GM23338 (cell line): Measurements from ENCODE around the gene CDK11A. TPM values are rescaled to one million over a fixed set of nuclear protein-coding genes. Genes with fewer than 3 reads are reported as not detected.
"Not testable (repeated sequence)": the region's sequence is repeated elsewhere in the genome, so short reads cannot be mapped to it uniquely, and the experiment has no call there.

Source experiments
- ATAC-seq: fragments of 200-7000 bp; cut with Tn5 transposase; 3 replicates; pipeline ENCODE4 v1.9.1; 2020
- DNase-seq: peaks from one replicate; pipeline ENCODE4 v3.0.0-alpha.2; 2015; ENCODE audit warnings: low spot score
- H2AFZ ChIP-seq: fragments of 200-600 bp; sonication (generic); 2 replicates; pipeline ENCODE4 v1.8.0; 2016; ENCODE audit warnings: antibody characterized with exemption, mild to moderate bottlenecking, moderate library complexity
- H3F3A ChIP-seq: fragments of 200-600 bp; sonication (generic); replicated peaks from 2 replicates; pipeline ENCODE4 v1.8.0; 2017; ENCODE audit warnings: antibody characterized with exemption, mixed run types, low read depth
- H3K27ac ChIP-seq: fragments of 200-600 bp; sonication (generic); 2 replicates; pipeline ENCODE4 v1.6.1; 2016; ENCODE audit warnings: low read depth
- H3K27me3 ChIP-seq: fragments of 200-600 bp; sonication (generic); 2 replicates; pipeline ENCODE4 v1.8.0; 2016; ENCODE audit warnings: mild to moderate bottlenecking, mixed run types, moderate library complexity; ENCODE audit not compliant: insufficient read depth
- H3K36me3 ChIP-seq: fragments of 200-600 bp; sonication (generic); 2 replicates; pipeline ENCODE4 v1.8.0; 2016; ENCODE audit warnings: mild to moderate bottlenecking; ENCODE audit not compliant: insufficient read depth
- H3K4me1 ChIP-seq: fragments of 200-600 bp; sonication (generic); 2 replicates; pipeline ENCODE4 v1.8.0; 2016; ENCODE audit warnings: mild to moderate bottlenecking, moderate library complexity; ENCODE audit not compliant: insufficient read depth
- H3K4me2 ChIP-seq: fragments of 200-600 bp; sonication (generic); 2 replicates; pipeline ENCODE4 v1.7.1; 2017; ENCODE audit warnings: mixed run types
- H3K4me3 ChIP-seq: fragments of 200-600 bp; sonication (generic); 2 replicates; pipeline ENCODE4 v1.6.1; 2016; ENCODE audit warnings: mixed run types
- H3K79me2 ChIP-seq: fragments of 200-600 bp; sonication (generic); replicated peaks from 2 replicates; pipeline ENCODE4 v1.8.0; 2017; ENCODE audit warnings: mild to moderate bottlenecking; ENCODE audit not compliant: insufficient read depth
- H3K9me2 ChIP-seq: fragments of 200-600 bp; sonication (generic); 2 replicates; pipeline ENCODE4 v1.8.0; 2017; ENCODE audit not compliant: insufficient read depth
- H4K20me1 ChIP-seq: fragments of 200-600 bp; sonication (generic); replicated peaks from 2 replicates; pipeline ENCODE4 v1.8.0; 2017; ENCODE audit warnings: mild to moderate bottlenecking; ENCODE audit not compliant: insufficient read depth
- H3K27ac Mint-ChIP-seq: 2 replicates; pipeline ENCODE4 v1.8.0; 2020; ENCODE audit warnings: inconsistent platforms, mild to moderate bottlenecking, moderate library complexity, mixed read lengths
- H3K27me3 Mint-ChIP-seq: 3 replicates; pipeline ENCODE4 v1.8.0; 2022; ENCODE audit warnings: low read depth, mild to moderate bottlenecking, moderate library complexity, mixed read lengths, inconsistent platforms; ENCODE audit not compliant: insufficient read depth, poor library complexity
- H3K36me3 Mint-ChIP-seq: 3 replicates; pipeline ENCODE4 v1.8.0; 2021; ENCODE audit warnings: low read depth, mild to moderate bottlenecking, inconsistent platforms, moderate library complexity, mixed read lengths
- H3K4me1 Mint-ChIP-seq: 3 replicates; pipeline ENCODE4 v1.8.0; 2020; ENCODE audit warnings: mild to moderate bottlenecking, inconsistent platforms, mixed read lengths
- H3K4me3 Mint-ChIP-seq: 3 replicates; pipeline ENCODE4 v1.8.0; 2021; ENCODE audit warnings: moderate library complexity, mild to moderate bottlenecking, inconsistent platforms, mixed read lengths
- H3K9me3 Mint-ChIP-seq: 3 replicates; pipeline ENCODE4 v1.8.0; 2020; ENCODE audit warnings: moderate library complexity, mild to moderate bottlenecking, inconsistent platforms, mixed read lengths
- CREB1 ChIP-seq: fragments of 250-450 bp; sonication (Bioruptor Pico); IDR thresholded peaks from 2 replicates; pipeline ENCODE4 v1.5.0; 2020; ENCODE audit warnings: low read depth, mild to moderate bottlenecking, moderate library complexity
- EZH2phosphoT487 ChIP-seq: fragments of 200-600 bp; sonication (generic); IDR thresholded peaks from one replicate; pipeline ENCODE4 v1.8.1; 2018; ENCODE audit warnings: antibody characterized with exemption; ENCODE audit not compliant: unreplicated experiment
- NANOG ChIP-seq: IDR thresholded peaks from 2 replicates; pipeline ENCODE4 v1.6.1; 2016; ENCODE audit warnings: antibody characterized with exemption, borderline replicate concordance
- POLR2AphosphoS5 ChIP-seq: IDR thresholded peaks from 2 replicates; pipeline ENCODE4 v1.6.1; 2016; ENCODE audit warnings: antibody characterized with exemption, low read depth
- ZNF114 ChIP-seq: fragments of 250-450 bp; sonication (Bioruptor Pico); IDR thresholded peaks from 2 replicates; pipeline ENCODE4 v1.5.0; 2020; ENCODE audit warnings: mild to moderate bottlenecking, moderate library complexity
- ZNF331 ChIP-seq: fragments of 250-450 bp; sonication (Bioruptor Pico); IDR thresholded peaks from 2 replicates; pipeline ENCODE4 v1.5.0; 2020; ENCODE audit warnings: low read depth, mild to moderate bottlenecking, moderate library complexity
- long read RNA-seq: library from polyadenylated mRNA; unstranded; transcript quantifications from one replicate; pipeline ENCODE4 v2.0.0, GENCODE V29; 2020; ENCODE audit not compliant: unreplicated experiment
- polyA plus RNA-seq: library from polyadenylated mRNA; unstranded; fragments of >200 nt; fragmentation: Nextera tagmentation; extraction: Ambion mirVana; gene quantifications from 2 replicates; pipeline ENCODE4 v1.2.1, GENCODE V29; 2016
- total RNA-seq: library from RNA; depleted of rRNA; stranded (reverse); fragments of >200 nt; shearing (Covaris generic); gene quantifications from 2 replicates; pipeline ENCODE4 v1.2.3, GENCODE V29; 2014; rRNA removed
- TF ChIP-seq, protein P1 (sequence below): IDR thresholded peaks from 2 replicates; pipeline ENCODE4 v1.6.1; 2016; ENCODE audit warnings: antibody characterized with exemption
- TF ChIP-seq, protein P2 (sequence below), 2 experiments: fragments of 200-600 bp in 1 of 2; sonication (generic) in 1 of 2; conservative IDR thresholded peaks; 2 replicates each; pipeline versions ENCODE4 v1.5.1 to v1.6.1; 2016 to 2017; ENCODE audit warnings: antibody characterized with exemption in 2 of 2, low read depth in 2 of 2, mild to moderate bottlenecking in 2 of 2, moderate library complexity in 1 of 2
- TF ChIP-seq, protein P3 (sequence below): fragments of 250-450 bp; sonication (Bioruptor Pico); IDR thresholded peaks from 2 replicates; pipeline ENCODE4 v1.5.0; 2020; ENCODE audit warnings: mild to moderate bottlenecking, moderate library complexity

The CDK11A gene
- total RNA-seq (19.6 and 22.8 TPM in 2 replicates), polyA plus RNA-seq (72.6 and 76.1 TPM in 2 replicates)
- long read RNA-seq, partial matches to known transcripts: 20 of 21 reads
- long read RNA-seq, other reads (novel, unspliced or antisense): 1 of 21 reads

DNA sequence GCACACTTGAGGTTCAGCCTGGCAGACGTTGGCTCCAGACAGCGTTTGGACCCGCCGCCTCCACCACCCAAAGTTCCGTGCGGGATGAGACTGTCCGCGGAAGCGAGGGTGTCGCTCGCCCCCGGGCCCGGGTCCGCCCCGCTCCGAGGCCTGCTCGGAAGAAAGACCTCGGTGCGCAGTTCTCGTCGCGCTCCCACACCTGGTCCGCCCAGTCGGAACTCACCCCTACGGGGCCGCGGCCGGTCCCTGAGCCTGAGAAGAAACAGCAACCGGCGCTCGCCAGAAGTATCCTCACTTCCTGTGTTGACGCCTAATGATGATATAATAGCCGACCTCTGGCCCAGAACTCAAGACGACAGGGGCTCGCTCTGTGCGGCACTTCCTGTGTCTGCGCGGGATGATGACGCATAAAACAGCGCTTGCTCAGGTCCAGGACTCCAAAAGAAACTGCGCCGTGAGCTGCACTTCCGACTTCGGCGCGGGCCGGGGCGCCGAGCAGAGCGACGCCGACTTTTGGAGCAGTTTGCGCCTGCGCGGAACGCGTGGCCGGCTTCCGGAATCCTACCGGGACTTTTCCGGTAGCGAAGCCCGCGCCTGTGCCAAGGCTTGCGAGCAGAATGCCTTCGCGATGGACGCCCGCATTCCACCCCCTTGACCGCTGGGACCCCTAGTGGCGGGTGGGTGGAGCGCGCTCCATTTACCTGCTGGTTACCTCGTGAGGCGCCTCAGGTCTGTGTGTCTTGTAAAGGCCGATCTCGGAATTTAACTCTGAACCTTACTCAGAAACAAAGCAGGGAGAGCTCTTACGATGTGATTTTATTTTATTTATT is at the start of gene CDK11A:
CDK11A (minus strand) TSS at position 323 of the 830 bp plus-strand sequence. CDS start 1,539 bp downstream, outside the sequence.
- peak within 1 kb of the TSS; percentile 95 for H3K27ac ChIP-seq
- H3K4me2 ChIP-seq: peak within 1 kb of the TSS; percentile 70; the same call in 1 of the 2 replicates
- H4K20me1 ChIP-seq, H3K9me2 ChIP-seq, H3K4me1 ChIP-seq, H3K27me3 ChIP-seq, H3K4me1 Mint-ChIP-seq, H3K9me3 Mint-ChIP-seq, H3F3A ChIP-seq, H3K36me3 ChIP-seq: not testable (repeated sequence)
- peak within 1 kb of the TSS; percentile 99 for H3K27ac Mint-ChIP-seq
- peak within 1 kb of the TSS; percentile 75 for H3K4me3 ChIP-seq
- ATAC-seq (peak; percentile 93), DNase-seq (peak; percentile 99)
- H2AFZ ChIP-seq: 0 out of 2 replicates have a peak within 1 kb of the TSS, but pooled peaks have one; percentile 38
- peaks cover 23% of the 10 kb centered on the region for H3K36me3 Mint-ChIP-seq
- H3K79me2 ChIP-seq: peaks cover 11% of the 10 kb centered on the region; the same call in 1 of the 2 replicates
- peaks cover 11% of the 10 kb centered on the region for H3K27me3 Mint-ChIP-seq
- peak within 1 kb of the TSS; percentile 91 for H3K4me3 Mint-ChIP-seq
- TF ChIP-seq, protein P1, sequence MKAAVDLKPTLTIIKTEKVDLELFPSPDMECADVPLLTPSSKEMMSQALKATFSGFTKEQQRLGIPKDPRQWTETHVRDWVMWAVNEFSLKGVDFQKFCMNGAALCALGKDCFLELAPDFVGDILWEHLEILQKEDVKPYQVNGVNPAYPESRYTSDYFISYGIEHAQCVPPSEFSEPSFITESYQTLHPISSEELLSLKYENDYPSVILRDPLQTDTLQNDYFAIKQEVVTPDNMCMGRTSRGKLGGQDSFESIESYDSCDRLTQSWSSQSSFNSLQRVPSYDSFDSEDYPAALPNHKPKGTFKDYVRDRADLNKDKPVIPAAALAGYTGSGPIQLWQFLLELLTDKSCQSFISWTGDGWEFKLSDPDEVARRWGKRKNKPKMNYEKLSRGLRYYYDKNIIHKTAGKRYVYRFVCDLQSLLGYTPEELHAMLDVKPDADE: peak; percentile 79
- peak; percentile 97 for TF ChIP-seq CREB1
- TF ChIP-seq, protein P2, sequence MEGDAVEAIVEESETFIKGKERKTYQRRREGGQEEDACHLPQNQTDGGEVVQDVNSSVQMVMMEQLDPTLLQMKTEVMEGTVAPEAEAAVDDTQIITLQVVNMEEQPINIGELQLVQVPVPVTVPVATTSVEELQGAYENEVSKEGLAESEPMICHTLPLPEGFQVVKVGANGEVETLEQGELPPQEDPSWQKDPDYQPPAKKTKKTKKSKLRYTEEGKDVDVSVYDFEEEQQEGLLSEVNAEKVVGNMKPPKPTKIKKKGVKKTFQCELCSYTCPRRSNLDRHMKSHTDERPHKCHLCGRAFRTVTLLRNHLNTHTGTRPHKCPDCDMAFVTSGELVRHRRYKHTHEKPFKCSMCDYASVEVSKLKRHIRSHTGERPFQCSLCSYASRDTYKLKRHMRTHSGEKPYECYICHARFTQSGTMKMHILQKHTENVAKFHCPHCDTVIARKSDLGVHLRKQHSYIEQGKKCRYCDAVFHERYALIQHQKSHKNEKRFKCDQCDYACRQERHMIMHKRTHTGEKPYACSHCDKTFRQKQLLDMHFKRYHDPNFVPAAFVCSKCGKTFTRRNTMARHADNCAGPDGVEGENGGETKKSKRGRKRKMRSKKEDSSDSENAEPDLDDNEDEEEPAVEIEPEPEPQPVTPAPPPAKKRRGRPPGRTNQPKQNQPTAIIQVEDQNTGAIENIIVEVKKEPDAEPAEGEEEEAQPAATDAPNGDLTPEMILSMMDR (conservative IDR thresholded peaks at IDR 0.05; ENCODE audit: low read depth in 2 of 2): peak in 1 of 2 experiments; percentile 43; a peak in 2 of 4 replicates
- peak; percentile 66 for TF ChIP-seq POLR2AphosphoS5

DNA sequence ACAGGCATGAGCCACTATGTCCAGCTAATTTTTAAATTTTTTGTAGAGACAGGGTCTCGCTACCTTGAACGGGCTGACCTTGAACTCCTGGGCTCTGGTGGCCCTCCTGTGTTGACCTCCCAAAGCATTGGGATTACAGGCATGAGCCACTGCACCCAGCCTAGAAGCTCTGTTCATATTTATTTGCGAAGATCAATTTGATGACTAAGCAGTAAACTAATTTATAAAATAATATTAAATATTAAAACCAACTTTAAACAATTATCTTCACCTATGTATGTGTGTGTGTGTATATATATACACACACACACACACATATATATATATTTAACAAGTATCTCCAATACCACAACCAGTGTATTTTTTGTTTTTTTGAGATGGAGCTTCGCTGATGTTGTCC is 49.7 kb upstream of the CDK11A start:
- peaks cover 10% of the 10 kb centered on the region; the same call in 1 of the 2 replicates for H3K36me3 ChIP-seq
- no peak overlapping the region for H3K27ac Mint-ChIP-seq
- peaks cover 91% of the 10 kb centered on the region for H3K79me2 ChIP-seq
- H3K36me3 Mint-ChIP-seq: peaks cover 57% of the 10 kb centered on the region
- DNase-seq (no peak), ATAC-seq (no peak)
- no peak overlapping the region for H3K4me3 ChIP-seq
- peaks cover 39% of the 10 kb centered on the region for H4K20me1 ChIP-seq
- no peaks in the 10 kb centered on the region for H3K9me2 ChIP-seq
- H3F3A ChIP-seq: peaks cover 9% of the 10 kb centered on the region
- H3K4me1 ChIP-seq: peaks cover 10% of the 10 kb centered on the region; the same call in 1 of the 2 replicates
- no peak overlapping the region for H3K4me2 ChIP-seq
- H3K27me3 ChIP-seq: no peaks in the 10 kb centered on the region
- H3K4me3 Mint-ChIP-seq: no peak overlapping the region
- H3K27me3 Mint-ChIP-seq: peaks cover 13% of the 10 kb centered on the region
- H3K9me3 Mint-ChIP-seq: peaks cover 11% of the 10 kb centered on the region
- no peak overlapping the region for H2AFZ ChIP-seq
- H3K27ac ChIP-seq: no peak overlapping the region
- peaks cover 17% of the 10 kb centered on the region for H3K4me1 Mint-ChIP-seq
- TF ChIP-seq NANOG (no peak), EZH2phosphoT487 (no peak), ZNF331 (no peak), ZNF114 (CRISPR knock-in tag) (no peak)
- TF ChIP-seq, protein P1: no peak
- TF ChIP-seq, protein P3, sequence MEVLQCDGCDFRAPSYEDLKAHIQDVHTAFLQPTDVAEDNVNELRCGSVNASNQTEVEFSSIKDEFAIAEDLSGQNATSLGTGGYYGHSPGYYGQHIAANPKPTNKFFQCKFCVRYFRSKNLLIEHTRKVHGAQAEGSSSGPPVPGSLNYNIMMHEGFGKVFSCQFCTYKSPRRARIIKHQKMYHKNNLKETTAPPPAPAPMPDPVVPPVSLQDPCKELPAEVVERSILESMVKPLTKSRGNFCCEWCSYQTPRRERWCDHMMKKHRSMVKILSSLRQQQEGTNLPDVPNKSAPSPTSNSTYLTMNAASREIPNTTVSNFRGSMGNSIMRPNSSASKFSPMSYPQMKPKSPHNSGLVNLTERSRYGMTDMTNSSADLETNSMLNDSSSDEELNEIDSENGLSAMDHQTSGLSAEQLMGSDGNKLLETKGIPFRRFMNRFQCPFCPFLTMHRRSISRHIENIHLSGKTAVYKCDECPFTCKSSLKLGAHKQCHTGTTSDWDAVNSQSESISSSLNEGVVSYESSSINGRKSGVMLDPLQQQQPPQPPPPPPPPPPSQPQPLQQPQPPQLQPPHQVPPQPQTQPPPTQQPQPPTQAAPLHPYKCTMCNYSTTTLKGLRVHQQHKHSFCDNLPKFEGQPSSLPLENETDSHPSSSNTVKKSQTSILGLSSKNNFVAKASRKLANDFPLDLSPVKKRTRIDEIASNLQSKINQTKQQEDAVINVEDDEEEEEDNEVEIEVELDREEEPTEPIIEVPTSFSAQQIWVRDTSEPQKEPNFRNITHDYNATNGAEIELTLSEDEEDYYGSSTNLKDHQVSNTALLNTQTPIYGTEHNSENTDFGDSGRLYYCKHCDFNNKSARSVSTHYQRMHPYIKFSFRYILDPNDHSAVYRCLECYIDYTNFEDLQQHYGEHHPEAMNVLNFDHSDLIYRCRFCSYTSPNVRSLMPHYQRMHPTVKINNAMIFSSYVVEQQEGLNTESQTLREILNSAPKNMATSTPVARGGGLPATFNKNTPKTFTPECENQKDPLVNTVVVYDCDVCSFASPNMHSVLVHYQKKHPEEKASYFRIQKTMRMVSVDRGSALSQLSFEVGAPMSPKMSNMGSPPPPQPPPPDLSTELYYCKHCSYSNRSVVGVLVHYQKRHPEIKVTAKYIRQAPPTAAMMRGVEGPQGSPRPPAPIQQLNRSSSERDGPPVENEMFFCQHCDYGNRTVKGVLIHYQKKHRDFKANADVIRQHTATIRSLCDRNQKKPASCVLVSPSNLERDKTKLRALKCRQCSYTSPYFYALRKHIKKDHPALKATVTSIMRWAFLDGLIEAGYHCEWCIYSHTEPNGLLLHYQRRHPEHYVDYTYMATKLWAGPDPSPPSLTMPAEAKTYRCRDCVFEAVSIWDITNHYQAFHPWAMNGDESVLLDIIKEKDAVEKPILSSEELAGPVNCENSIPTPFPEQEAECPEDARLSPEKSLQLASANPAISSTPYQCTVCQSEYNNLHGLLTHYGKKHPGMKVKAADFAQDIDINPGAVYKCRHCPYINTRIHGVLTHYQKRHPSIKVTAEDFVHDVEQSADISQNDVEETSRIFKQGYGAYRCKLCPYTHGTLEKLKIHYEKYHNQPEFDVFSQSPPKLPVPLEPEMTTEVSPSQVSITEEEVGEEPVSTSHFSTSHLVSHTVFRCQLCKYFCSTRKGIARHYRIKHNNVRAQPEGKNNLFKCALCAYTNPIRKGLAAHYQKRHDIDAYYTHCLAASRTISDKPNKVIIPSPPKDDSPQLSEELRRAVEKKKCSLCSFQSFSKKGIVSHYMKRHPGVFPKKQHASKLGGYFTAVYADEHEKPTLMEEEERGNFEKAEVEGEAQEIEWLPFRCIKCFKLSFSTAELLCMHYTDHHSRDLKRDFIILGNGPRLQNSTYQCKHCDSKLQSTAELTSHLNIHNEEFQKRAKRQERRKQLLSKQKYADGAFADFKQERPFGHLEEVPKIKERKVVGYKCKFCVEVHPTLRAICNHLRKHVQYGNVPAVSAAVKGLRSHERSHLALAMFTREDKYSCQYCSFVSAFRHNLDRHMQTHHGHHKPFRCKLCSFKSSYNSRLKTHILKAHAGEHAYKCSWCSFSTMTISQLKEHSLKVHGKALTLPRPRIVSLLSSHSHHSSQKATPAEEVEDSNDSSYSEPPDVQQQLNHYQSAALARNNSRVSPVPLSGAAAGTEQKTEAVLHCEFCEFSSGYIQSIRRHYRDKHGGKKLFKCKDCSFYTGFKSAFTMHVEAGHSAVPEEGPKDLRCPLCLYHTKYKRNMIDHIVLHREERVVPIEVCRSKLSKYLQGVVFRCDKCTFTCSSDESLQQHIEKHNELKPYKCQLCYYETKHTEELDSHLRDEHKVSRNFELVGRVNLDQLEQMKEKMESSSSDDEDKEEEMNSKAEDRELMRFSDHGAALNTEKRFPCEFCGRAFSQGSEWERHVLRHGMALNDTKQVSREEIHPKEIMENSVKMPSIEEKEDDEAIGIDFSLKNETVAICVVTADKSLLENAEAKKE (CRISPR knock-in tag): no peak
